Measurements from ENCODE around the gene CD47.

DNA sequence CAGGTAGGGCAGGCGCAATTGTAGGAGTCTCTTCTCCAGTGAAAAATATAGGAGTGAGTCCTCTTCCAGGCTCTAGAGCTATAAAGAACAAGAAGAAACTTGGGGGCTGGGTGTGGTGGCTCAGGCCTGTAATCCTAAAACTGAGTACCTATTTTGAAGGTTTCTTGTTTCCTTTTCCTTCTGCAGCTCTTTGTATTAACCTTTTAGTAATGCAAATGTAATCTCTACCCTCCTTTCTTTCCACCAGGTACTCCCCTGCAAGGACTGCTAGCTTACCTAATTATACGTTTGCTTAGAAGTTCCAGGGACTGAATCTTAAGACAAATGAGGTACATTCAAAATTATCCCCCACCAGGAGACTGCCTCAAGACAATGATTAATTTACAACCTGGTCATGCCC is 75.9 kb downstream of the CD47 start:
- TF ChIP-seq CTCF (IDR thresholded peaks at IDR 0.05) = no peak
- no peak for TF ChIP-seq POLR2A (IDR thresholded peaks at IDR 0.05)
